ENCODE data around the gene AHSG. TPM values are rescaled to one million over a fixed set of nuclear protein-coding genes. Genes with fewer than 3 reads are reported as not detected.

Gene AHSG
- total and polyA plus RNA-seq, 2 experiments from 2014 or later, result 0.10 to 0.18 TPM

DNA sequence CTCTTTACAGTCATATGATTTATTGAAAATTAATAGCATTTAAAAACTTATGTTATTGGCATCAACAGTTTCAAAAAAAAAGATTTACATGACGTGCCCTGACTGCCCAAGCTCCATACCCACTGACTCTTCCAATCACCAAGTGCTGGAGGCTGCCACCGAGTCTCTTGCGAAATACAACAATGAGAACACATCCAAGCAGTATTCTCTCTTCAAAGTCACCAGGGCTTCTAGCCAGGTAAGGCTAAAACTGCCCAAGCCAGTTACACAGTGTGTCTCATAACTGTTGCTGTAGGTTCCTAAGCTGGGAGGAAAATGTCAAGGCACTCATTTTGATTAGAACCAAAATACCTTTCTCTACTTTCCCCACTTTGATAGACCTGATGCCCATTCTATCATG lies 31.8 kb downstream of the AHSG start:
- no peaks in the 10 kb centered on the region for H3K9me2 ChIP-seq (ENCODE audit: insufficient read depth)
- H3K4me2 ChIP-seq, result no peak overlapping the region
- H3K27me3 ChIP-seq (ENCODE audit: insufficient read depth), result no peaks in the 10 kb centered on the region
- no peaks in the 10 kb centered on the region for H3K36me3 ChIP-seq (ENCODE audit: insufficient read depth)
- H3K79me2 ChIP-seq (replicated peaks; ENCODE audit: insufficient read depth), result no peaks in the 10 kb centered on the region
- no peak overlapping the region for H3K4me3 Mint-ChIP-seq
- no peaks in the 10 kb centered on the region for H4K20me1 ChIP-seq (replicated peaks; ENCODE audit: insufficient read depth)
- TF ChIP-seq STAT1 (IDR thresholded peaks at IDR 0.05; ENCODE audit: unreplicated experiment) (no peak), ZNF462 (CRISPR knock-in tag; IDR thresholded peaks at IDR 0.05) (no peak), NANOG (IDR thresholded peaks at IDR 0.05; ENCODE audit: borderline replicate concordance) (no peak), ZNF114 (CRISPR knock-in tag; IDR thresholded peaks at IDR 0.05) (no peak), JUNB (IDR thresholded peaks at IDR 0.05; ENCODE audit: unreplicated experiment) (no peak), POLR2AphosphoS5 (IDR thresholded peaks at IDR 0.05; ENCODE audit: low read depth) (no peak), CREB1 (CRISPR knock-in tag; IDR thresholded peaks at IDR 0.05; ENCODE audit: low read depth) (no peak), EZH2phosphoT487 (IDR thresholded peaks at IDR 0.05; ENCODE audit: unreplicated experiment) (no peak), EZH2 (IDR thresholded peaks at IDR 0.05; ENCODE audit: low read depth, unreplicated experiment) (no peak), ZNF331 (CRISPR knock-in tag; IDR thresholded peaks at IDR 0.05; ENCODE audit: low read depth) (no peak)
- TF ChIP-seq, protein P1, sequence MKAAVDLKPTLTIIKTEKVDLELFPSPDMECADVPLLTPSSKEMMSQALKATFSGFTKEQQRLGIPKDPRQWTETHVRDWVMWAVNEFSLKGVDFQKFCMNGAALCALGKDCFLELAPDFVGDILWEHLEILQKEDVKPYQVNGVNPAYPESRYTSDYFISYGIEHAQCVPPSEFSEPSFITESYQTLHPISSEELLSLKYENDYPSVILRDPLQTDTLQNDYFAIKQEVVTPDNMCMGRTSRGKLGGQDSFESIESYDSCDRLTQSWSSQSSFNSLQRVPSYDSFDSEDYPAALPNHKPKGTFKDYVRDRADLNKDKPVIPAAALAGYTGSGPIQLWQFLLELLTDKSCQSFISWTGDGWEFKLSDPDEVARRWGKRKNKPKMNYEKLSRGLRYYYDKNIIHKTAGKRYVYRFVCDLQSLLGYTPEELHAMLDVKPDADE (IDR thresholded peaks at IDR 0.05), result no peak
- TF ChIP-seq, protein P2, sequence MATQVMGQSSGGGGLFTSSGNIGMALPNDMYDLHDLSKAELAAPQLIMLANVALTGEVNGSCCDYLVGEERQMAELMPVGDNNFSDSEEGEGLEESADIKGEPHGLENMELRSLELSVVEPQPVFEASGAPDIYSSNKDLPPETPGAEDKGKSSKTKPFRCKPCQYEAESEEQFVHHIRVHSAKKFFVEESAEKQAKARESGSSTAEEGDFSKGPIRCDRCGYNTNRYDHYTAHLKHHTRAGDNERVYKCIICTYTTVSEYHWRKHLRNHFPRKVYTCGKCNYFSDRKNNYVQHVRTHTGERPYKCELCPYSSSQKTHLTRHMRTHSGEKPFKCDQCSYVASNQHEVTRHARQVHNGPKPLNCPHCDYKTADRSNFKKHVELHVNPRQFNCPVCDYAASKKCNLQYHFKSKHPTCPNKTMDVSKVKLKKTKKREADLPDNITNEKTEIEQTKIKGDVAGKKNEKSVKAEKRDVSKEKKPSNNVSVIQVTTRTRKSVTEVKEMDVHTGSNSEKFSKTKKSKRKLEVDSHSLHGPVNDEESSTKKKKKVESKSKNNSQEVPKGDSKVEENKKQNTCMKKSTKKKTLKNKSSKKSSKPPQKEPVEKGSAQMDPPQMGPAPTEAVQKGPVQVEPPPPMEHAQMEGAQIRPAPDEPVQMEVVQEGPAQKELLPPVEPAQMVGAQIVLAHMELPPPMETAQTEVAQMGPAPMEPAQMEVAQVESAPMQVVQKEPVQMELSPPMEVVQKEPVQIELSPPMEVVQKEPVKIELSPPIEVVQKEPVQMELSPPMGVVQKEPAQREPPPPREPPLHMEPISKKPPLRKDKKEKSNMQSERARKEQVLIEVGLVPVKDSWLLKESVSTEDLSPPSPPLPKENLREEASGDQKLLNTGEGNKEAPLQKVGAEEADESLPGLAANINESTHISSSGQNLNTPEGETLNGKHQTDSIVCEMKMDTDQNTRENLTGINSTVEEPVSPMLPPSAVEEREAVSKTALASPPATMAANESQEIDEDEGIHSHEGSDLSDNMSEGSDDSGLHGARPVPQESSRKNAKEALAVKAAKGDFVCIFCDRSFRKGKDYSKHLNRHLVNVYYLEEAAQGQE (IDR thresholded peaks at IDR 0.05; ENCODE audit: unreplicated experiment), result no peak
- TF ChIP-seq, protein P3, sequence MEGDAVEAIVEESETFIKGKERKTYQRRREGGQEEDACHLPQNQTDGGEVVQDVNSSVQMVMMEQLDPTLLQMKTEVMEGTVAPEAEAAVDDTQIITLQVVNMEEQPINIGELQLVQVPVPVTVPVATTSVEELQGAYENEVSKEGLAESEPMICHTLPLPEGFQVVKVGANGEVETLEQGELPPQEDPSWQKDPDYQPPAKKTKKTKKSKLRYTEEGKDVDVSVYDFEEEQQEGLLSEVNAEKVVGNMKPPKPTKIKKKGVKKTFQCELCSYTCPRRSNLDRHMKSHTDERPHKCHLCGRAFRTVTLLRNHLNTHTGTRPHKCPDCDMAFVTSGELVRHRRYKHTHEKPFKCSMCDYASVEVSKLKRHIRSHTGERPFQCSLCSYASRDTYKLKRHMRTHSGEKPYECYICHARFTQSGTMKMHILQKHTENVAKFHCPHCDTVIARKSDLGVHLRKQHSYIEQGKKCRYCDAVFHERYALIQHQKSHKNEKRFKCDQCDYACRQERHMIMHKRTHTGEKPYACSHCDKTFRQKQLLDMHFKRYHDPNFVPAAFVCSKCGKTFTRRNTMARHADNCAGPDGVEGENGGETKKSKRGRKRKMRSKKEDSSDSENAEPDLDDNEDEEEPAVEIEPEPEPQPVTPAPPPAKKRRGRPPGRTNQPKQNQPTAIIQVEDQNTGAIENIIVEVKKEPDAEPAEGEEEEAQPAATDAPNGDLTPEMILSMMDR (conservative IDR thresholded peaks at IDR 0.05; ENCODE audit: low read depth in 2 of 2), result no peak
- peaks cover 33% of the 10 kb centered on the region for H3K4me1 ChIP-seq (ENCODE audit: insufficient read depth)
- no peak overlapping the region for H3K4me3 ChIP-seq
- H3K27ac ChIP-seq (ENCODE audit: low read depth), result no peak overlapping the region
- H3K36me3 Mint-ChIP-seq (ENCODE audit: low read depth), result no peaks in the 10 kb centered on the region
- no peaks in the 10 kb centered on the region for H3K9me3 Mint-ChIP-seq
- no peak overlapping the region for H2AFZ ChIP-seq
- H3F3A ChIP-seq (replicated peaks; ENCODE audit: low read depth), result no peaks in the 10 kb centered on the region
- no peak for DNase-seq (ENCODE audit: low spot score)
- peaks cover 1% of the 10 kb centered on the region for H3K27me3 Mint-ChIP-seq (ENCODE audit: insufficient read depth, low read depth, poor library complexity)
- H3K27ac Mint-ChIP-seq, result no peak overlapping the region
- no peak for ATAC-seq
- peaks cover 29% of the 10 kb centered on the region for H3K4me1 Mint-ChIP-seq
